Measurements from ENCODE around the gene MYO1F. TPM values are rescaled to one million over a fixed set of nuclear protein-coding genes. Genes with fewer than 3 reads are reported as not detected.

Gene MYO1F
- polyA plus RNA-seq, 1 donor (not counting 4 experiments of a cell fraction or from before 2014, with no cell fraction given) = 0.14 TPM

- H3K4me1 ChIP-seq (ENCODE audit: control insufficient read depth, extremely low read depth, insufficient read depth, low read length) = peaks cover 21% of the 10 kb centered on the region
- no peak overlapping the region for H3K4me3 ChIP-seq (ENCODE audit: control insufficient read depth in 2 of 3, extremely low read depth in 1 of 3, insufficient read depth in 2 of 3, low read depth in 1 of 3, low read length in 3 of 3)
- DNase-seq (ENCODE audit: low read depth, low spot score) = no peak
- H2AFZ ChIP-seq (ENCODE audit: control insufficient read depth, low read length) = no peak overlapping the region
- no peak overlapping the region for H3K27ac ChIP-seq (ENCODE audit: control insufficient read depth, insufficient read depth, low read length)
- dilution Hi-C loops (cut with MboI; ENCODE audit: extremely low pct_ligation_motif_present, low sequenced_read_pairs) = no loop called here
- peaks cover 39 to 50% of the 10 kb centered on the region in 2 experiments for H3K36me3 ChIP-seq (ENCODE audit: control insufficient read depth in 2 of 2, extremely low read depth in 1 of 2, insufficient read depth in 2 of 2, low read length in 2 of 2)
- no peaks in the 10 kb centered on the region for H3K9me1 ChIP-seq (ENCODE audit: control insufficient read depth, extremely low read depth, insufficient read depth, low read length)
- no peak overlapping the region for H3K4me2 ChIP-seq (ENCODE audit: control insufficient read depth, extremely low read depth, insufficient read depth, low read depth, low read length)
- peaks cover 6% of the 10 kb centered on the region for H4K20me1 ChIP-seq (ENCODE audit: control insufficient read depth, extremely low read depth, insufficient read depth, low read length)
- H3K9me3 ChIP-seq (ENCODE audit: control insufficient read depth, low read depth, low read length) = no peaks in the 10 kb centered on the region
- TF ChIP-seq, protein P1, sequence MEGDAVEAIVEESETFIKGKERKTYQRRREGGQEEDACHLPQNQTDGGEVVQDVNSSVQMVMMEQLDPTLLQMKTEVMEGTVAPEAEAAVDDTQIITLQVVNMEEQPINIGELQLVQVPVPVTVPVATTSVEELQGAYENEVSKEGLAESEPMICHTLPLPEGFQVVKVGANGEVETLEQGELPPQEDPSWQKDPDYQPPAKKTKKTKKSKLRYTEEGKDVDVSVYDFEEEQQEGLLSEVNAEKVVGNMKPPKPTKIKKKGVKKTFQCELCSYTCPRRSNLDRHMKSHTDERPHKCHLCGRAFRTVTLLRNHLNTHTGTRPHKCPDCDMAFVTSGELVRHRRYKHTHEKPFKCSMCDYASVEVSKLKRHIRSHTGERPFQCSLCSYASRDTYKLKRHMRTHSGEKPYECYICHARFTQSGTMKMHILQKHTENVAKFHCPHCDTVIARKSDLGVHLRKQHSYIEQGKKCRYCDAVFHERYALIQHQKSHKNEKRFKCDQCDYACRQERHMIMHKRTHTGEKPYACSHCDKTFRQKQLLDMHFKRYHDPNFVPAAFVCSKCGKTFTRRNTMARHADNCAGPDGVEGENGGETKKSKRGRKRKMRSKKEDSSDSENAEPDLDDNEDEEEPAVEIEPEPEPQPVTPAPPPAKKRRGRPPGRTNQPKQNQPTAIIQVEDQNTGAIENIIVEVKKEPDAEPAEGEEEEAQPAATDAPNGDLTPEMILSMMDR (optimal IDR thresholded peaks at IDR 0.05 in 1 of 3, IDR thresholded peaks at IDR 0.05 in 1 of 3, conservative IDR thresholded peaks at IDR 0.05 in 1 of 3; ENCODE audit: extremely low read depth in 1 of 3, insufficient read depth in 2 of 3, low read length in 3 of 3) = no peak
- no peak for TF ChIP-seq EZH2 (IDR thresholded peaks at IDR 0.05; ENCODE audit: low read length)
- no peak for FAIRE-seq
- H3K79me2 ChIP-seq (ENCODE audit: control insufficient read depth, insufficient read depth, low read length) = peaks cover 22% of the 10 kb centered on the region
- H3K27me3 ChIP-seq (ENCODE audit: control insufficient read depth, extremely low read depth, insufficient read depth, low read length) = no peaks in the 10 kb centered on the region
- H3K9ac ChIP-seq (ENCODE audit: control insufficient read depth, extremely low read depth, insufficient read depth, low read length) = no peak overlapping the region
Measured at GRCh38 chr19:8486661-8487136, 90.5 kb downstream of the MYO1F start.

GRCh38 chr19:8485561-8486371, 91.5 kb downstream of the MYO1F start:
- H3K9me1 ChIP-seq (ENCODE audit: control insufficient read depth, extremely low read depth, insufficient read depth, low read length) = peaks cover 4% of the 10 kb centered on the region
- no peak overlapping the region for H3K27ac ChIP-seq (ENCODE audit: control insufficient read depth, insufficient read depth, low read length)
- dilution Hi-C loops (cut with MboI; ENCODE audit: extremely low pct_ligation_motif_present, low sequenced_read_pairs) = no loop called here
- DNase-seq (ENCODE audit: low read depth, low spot score) = no peak
- H3K79me2 ChIP-seq (ENCODE audit: control insufficient read depth, insufficient read depth, low read length) = peaks cover 32% of the 10 kb centered on the region
- no peak for TF ChIP-seq EZH2 (IDR thresholded peaks at IDR 0.05; ENCODE audit: low read length)
- TF ChIP-seq, protein P1 (optimal IDR thresholded peaks at IDR 0.05 in 1 of 3, IDR thresholded peaks at IDR 0.05 in 1 of 3, conservative IDR thresholded peaks at IDR 0.05 in 1 of 3; ENCODE audit: extremely low read depth in 1 of 3, insufficient read depth in 2 of 3, low read length in 3 of 3) = no peak
- no peak overlapping the region for H3K4me3 ChIP-seq (ENCODE audit: control insufficient read depth in 2 of 3, extremely low read depth in 1 of 3, insufficient read depth in 2 of 3, low read depth in 1 of 3, low read length in 3 of 3)
- no peak overlapping the region for H3K4me2 ChIP-seq (ENCODE audit: control insufficient read depth, extremely low read depth, insufficient read depth, low read depth, low read length)
- FAIRE-seq = no peak
- H4K20me1 ChIP-seq (ENCODE audit: control insufficient read depth, extremely low read depth, insufficient read depth, low read length) = peaks cover 16% of the 10 kb centered on the region
- H3K9me3 ChIP-seq (ENCODE audit: control insufficient read depth, low read depth, low read length) = no peaks in the 10 kb centered on the region
- H2AFZ ChIP-seq (ENCODE audit: control insufficient read depth, low read length) = no peak overlapping the region
- peaks cover 42 to 50% of the 10 kb centered on the region in 2 experiments for H3K36me3 ChIP-seq (ENCODE audit: control insufficient read depth in 2 of 2, extremely low read depth in 1 of 2, insufficient read depth in 2 of 2, low read length in 2 of 2)
- H3K4me1 ChIP-seq (ENCODE audit: control insufficient read depth, extremely low read depth, insufficient read depth, low read length) = peaks cover 30% of the 10 kb centered on the region
- H3K27me3 ChIP-seq (ENCODE audit: control insufficient read depth, extremely low read depth, insufficient read depth, low read length) = no peaks in the 10 kb centered on the region
- no peak overlapping the region for H3K9ac ChIP-seq (ENCODE audit: control insufficient read depth, extremely low read depth, insufficient read depth, low read length)
